Erythroblast (primary cell): Measurements from ENCODE around the gene ZXDC.

Experiments
- GATA1 ChIP-seq: IDR thresholded peaks from 2 replicates; pipeline ENCODE4 v1.6.1; 2011; ENCODE audit warnings: low read depth, mild to moderate bottlenecking, control low read depth, low read length, moderate library complexity
- POLR2A ChIP-seq: IDR thresholded peaks from 2 replicates; pipeline ENCODE4 v1.6.1; 2011; ENCODE audit warnings: mild to moderate bottlenecking, low read length

DNA sequence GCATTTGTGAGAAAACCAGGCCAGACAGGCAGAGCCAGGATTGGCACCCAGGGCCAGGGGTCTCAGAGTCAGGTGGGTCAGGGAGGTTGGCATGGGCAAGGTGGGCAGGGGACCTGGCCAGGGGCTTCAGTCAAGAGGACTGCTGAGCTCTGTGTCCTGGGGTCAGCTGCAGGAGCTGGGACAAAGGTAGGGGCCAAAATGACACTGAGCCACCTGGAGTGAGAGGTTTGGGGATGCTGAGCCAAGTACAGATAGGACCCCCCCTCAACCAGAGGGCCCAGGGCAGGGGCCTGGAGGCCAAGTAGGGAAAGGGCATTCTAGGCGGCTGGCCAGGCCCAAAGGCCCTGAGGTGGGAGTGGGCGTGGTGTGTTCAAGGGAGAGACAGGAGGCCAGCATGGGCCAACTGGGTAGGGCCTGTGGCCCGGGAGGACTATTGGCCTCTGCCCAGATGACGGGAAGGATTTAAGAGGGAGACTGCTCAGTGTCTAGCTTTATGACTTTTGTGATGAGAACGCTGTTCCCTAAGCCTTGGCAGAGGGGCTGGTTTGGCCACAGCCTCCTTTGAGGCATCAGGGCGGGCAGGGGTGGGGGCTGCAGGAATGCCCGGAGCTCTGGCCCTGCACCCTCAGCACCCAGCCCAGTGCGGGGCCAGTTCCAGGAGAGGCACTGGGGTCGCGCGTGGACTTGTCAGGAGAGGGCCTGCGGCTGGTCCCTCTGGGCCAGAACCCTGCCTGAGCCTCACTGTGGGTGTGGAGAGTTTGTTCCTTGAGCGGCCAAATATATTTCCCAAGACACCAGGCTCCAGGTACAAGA, 77.9 kb downstream of the ZXDC start:
- TF ChIP-seq POLR2A (no peak), GATA1 (no peak)
